Retinal pigment epithelial cell (primary cell): ENCODE results near the gene CECR2.

Experiments used
- DNase-seq: peaks from one replicate; pipeline ENCODE4 v3.0.0-alpha.2; 2010; ENCODE audit warnings: low read depth
- H3K4me3 ChIP-seq: 2 replicates; pipeline ENCODE4 v1.5.1; 2011; ENCODE audit warnings: mild to moderate bottlenecking, low read length, control low read depth, moderate library complexity
- CTCF ChIP-seq: conservative IDR thresholded peaks from 2 replicates; pipeline ENCODE4 v1.5.1; 2011; ENCODE audit warnings: low read depth, low read length, control low read depth, inconsistent platforms

CECR2 gene

GRCh38 chr22:17430412-17430811 is 61.2 kb downstream of the CECR2 start:
- DNase-seq = no peak
- TF ChIP-seq CTCF = no peak
- H3K4me3 ChIP-seq = no peak overlapping the region

GRCh38 chr22:17431179-17431578 is 61.9 kb downstream of the CECR2 start:
- no peak overlapping the region for H3K4me3 ChIP-seq
- no peak for TF ChIP-seq CTCF
- no peak for DNase-seq

GRCh38 chr22:17434856-17435255 is 65.6 kb downstream of the CECR2 start:
- H3K4me3 ChIP-seq = no peak overlapping the region
- TF ChIP-seq CTCF = no peak
- no peak for DNase-seq

GRCh38 chr22:17435375-17435774 is 66.1 kb downstream of the CECR2 start:
- no peak for DNase-seq
- TF ChIP-seq CTCF = no peak
- no peak overlapping the region for H3K4me3 ChIP-seq

GRCh38 chr22:17436382-17436980 is 67.2 kb downstream of the CECR2 start:
- DNase-seq = no peak

GRCh38 chr22:17436981-17437412 is 67.7 kb downstream of the CECR2 start:
- no peak for DNase-seq
- no peak overlapping the region for H3K4me3 ChIP-seq
- no peak for TF ChIP-seq CTCF

More at GRCh38 chr22:17436382-17436980, 67.2 kb downstream of the CECR2 start:
- TF ChIP-seq CTCF = no peak
- H3K4me3 ChIP-seq = no peak overlapping the region

- H3K4me3 ChIP-seq = no peak overlapping the region
- no peak for DNase-seq
- TF ChIP-seq CTCF = no peak
Measured at GRCh38 chr22:17438026-17438425, 68.8 kb downstream of the CECR2 start.
